Fibroblast of lung (primary cell): Measurements from ENCODE around the gene NUDT8.

ENCODE experiments used
- CTCF ChIP-seq, 2 donors: IDR thresholded peaks in 1 of 2; conservative IDR thresholded peaks in 1 of 2; 1 replicate in 1 of 2; 2 replicates in 1 of 2; pipeline ENCODE4 v1.5.1; 2011 to 2012; ENCODE audit warnings: low read length in 2 of 2, control low read depth in 1 of 2, inconsistent platforms in 1 of 2, low read depth in 1 of 2, mild to moderate bottlenecking in 1 of 2
- EZH2 ChIP-seq: IDR thresholded peaks from 2 replicates; pipeline ENCODE4 v1.5.1; 2012; ENCODE audit warnings: low read length, control low read depth, mild to moderate bottlenecking; ENCODE audit errors: missing control alignments

DNA sequence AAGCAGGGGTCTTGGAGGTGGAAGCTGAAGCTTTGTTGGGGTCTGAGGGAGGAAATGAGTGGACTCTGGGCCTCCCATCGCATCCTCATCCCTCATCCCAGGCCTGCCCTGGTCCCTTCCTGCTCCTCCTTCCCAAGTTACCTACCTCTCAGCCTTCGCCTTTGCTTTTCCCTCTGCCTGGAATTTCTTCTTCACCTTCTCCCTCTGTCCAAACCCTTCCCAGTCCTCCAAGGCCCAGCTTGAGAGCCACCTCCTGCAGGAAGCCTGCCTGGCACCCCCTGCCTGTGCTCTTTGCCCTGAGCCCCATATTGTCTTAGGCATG is 2.1 kb upstream of the NUDT8 start:
- TF ChIP-seq CTCF (conservative IDR thresholded peaks at IDR 0.05 in 1 of 2, IDR thresholded peaks at IDR 0.05 in 1 of 2; ENCODE audit: low read depth in 1 of 2, low read length in 2 of 2) (no peak), EZH2 (no peak)
